NOMO-1 treated with DMSO at 0.1 percent for 48 hours (cell line): ENCODE data around the gene CALN1.
A peak's percentile ranks its signal among the peaks of the same experiment; 100 is the strongest.
"Not testable (repeated sequence)": the region's sequence is repeated elsewhere in the genome, so short reads cannot be mapped to it uniquely, and the experiment has no call there.

Experiments used
- DNase-seq: peaks from one replicate; lab custom pipeline; 2025; ENCODE audit not compliant: unreplicated experiment; lab: John Stamatoyannopoulos, UW

The CALN1 gene

DNA sequence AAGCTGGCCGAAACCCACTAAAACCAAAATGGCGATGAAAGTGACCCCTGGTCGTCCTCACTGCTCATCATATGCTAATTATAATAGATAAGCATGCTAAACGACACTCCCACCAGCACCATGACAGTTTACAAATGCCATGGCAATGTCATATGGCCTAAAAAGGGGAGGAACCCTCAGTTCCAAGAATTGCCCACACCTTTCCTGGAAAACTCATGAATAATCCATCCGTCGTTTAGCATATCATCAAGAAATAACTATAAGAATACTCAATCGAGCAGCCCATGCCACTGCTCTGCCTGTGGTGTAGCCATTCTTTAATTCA lies 422.0 kb downstream of the CALN1 start:
- no peak for DNase-seq

DNA sequence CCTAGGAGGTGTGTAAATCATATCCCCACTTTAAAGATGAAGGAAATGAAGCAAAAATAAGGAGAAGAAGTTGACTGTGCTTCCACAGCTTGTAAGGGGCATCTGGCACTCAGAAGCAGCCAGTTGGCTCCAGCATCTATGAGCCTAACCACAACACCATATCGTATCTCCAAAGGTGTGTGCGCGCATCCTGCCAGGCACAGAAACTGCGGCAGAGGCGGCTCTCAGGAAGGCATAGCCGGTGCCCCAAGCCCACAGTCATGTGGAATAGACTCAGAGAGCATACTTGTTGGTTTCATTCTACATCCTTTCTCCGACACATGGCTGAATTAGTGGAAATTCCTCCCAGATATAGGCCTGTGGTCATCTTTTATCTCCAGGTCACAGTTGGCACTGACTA lies 423.9 kb downstream of the CALN1 start:
- DNase-seq, result no peak

- DNase-seq, result no peak
Measured at GRCh38 chr7:71987200-71987767, 424.9 kb downstream of the CALN1 start.

GRCh38 chr7:71984348-71984747 lies 427.8 kb downstream of the CALN1 start:
- DNase-seq, result no peak

DNA sequence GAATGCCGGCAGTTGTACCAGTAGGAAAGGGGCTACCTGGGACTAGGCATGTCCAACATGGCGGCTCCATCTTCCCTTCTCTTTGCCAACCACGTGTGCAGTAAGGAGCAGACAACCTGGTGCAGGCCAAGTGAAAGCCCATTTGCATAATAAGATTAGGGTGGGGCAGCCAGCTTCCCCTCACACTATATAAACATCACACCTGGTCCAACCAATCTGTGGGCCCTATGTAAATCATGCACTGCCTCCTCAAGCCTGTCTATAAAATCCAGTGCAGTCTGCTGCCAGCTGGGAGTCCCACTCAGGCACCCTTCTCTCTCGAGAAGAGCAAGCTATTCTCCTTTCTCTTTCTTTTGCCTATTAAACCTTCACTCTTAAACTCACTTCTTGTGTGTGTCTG lies 429.3 kb downstream of the CALN1 start:
- DNase-seq, result no peak

DNA sequence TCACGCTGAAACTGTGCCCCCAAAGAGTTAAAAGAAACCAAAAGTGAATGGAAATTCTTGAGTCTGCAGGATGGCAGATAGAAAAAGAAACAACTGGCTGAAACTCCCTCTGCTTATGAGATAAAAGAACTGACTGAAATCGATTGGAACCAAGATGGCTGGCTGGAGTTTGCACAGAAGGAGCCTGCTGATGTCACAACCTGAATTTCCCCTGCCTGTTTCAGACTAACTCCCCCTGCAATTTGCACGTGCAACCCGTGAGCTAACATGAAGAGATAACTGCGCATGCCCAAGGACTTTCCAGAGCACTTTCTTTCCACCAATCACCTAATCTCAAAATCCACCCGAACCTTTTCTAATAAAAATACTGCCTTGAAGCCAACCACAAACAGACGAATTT lies 435.5 kb downstream of the CALN1 start:
- no peak for DNase-seq

DNA sequence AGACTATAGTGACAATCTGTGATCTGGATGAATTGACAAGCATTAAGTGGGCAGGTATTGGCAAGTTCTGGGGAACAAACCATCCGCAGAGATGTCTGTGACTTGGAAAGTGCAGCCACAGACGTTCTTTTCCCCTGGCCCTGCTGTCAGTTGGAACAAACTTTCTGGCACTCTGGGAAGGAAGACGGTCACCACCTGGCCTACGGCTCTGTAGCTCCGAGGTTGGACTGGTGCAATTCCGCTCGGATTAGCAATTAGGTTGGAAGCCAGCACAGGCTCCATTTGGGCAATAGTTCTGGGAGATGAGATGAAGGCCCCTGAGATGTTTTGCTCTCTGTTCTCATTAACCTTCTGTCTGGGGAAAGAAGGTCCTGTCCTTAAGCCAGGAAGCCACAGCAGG lies 437.5 kb downstream of the CALN1 start:
- no peak for DNase-seq

DNA sequence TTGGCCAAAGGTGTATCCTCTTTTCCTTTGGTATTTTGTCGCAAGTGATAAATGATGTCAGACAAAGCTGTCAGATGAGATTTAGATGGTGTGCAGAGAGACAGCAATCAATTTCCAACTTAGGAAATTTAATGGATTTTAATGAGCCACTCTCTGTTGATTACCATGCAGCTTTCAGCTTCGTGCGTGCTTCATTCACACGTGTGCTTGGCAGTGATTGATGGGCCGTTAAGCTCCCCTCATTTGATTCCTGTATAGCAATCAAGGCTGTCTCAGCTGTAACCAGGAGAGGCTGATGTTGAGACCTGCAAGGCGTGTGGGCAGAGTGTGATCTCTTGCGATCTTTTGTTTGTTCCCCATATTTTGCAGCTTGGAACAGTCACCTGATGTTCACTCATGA lies 439.6 kb downstream of the CALN1 start:
- no peak for DNase-seq

- DNase-seq, result no peak
Measured at GRCh38 chr7:71970725-71971124, 441.4 kb downstream of the CALN1 start.

GRCh38 chr7:71962636-71963035 lies 449.5 kb downstream of the CALN1 start:
- no peak for DNase-seq

DNA sequence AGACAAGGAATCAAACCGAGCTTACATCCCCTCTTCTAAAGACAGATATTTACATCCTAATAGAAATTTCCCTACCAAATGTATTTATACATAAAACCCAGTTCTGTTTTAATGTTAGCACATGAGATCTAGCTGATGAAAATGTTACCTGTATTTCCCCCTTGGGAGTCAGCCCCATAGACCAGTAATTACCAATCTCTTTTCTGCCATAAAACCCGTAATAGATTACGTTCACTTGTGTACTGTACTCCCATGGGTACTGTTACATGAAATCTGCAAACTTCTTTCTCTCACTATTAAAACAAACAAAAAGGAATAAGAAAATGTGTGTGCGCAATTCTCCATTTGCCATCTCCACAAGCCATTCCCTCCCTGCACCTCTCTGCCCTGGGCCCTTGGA lies 450.9 kb downstream of the CALN1 start:
- DNase-seq, result no peak

DNA sequence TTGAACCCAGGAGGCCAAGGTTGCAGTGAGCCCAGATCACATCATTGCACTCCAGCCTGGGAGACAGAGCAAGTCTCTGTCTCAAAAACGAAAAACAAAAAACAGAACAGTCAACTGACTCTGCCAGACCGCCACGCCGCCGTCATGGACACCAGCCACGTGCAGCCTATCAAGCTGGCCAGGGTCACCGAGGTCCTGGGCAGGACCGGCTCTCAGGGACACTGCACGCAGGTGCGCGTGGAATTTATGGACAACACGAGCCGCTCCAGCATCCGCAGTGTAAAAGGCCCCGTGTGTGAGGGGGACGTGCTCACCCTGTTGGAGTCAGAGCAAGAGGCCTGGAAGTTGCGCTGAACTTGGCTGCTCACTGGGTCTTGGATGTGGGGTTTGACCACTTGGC lies 470.0 kb downstream of the CALN1 start:
- no peak for DNase-seq

DNA sequence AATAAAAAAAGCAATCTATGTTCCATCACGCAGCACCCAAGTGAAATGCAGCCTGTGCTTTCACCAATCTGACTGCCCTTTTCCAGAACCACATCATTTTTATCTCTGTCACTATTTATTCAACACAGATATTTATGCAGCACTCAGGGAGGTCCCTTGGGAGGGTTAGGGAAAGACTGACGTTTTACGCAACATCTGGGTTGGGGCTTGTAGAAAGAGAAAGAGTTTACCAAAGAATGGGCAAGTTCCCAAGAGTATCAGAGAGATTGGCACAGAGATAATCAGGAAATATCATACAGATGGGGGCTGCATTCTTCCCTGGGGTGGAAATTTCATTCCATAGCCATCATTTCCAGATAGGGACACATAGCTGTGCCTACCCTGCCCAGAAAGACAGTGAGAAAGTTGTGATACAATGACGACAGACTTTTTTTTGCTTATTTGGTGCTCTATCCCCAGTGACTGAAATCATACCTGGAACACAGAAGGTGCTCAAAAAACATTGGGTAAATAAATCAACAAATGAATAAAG lies 474.2 kb downstream of the CALN1 start:
- DNase-seq, result no peak

- no peak for DNase-seq
Measured at GRCh38 chr7:71935674-71936073, 476.5 kb downstream of the CALN1 start.

DNA sequence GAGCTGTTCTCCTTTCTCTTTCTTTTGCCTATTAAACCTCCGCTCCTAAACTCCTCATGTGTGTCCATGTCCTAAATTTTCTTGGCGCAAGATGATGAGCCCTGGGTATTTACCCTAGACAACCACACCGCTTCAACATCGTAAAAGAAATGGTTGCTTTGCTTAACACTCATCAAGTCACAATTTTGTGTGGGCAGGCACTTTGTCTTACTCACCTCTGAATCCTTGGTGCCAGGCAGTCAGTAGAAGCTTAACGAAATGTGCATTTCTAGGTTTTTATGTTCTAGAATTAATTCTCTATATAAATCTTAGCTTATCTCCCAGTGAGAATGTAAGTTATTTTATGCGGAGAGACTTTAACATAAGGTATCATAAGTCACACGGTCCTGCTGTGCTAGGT lies 478.7 kb downstream of the CALN1 start:
- no peak for DNase-seq

DNA sequence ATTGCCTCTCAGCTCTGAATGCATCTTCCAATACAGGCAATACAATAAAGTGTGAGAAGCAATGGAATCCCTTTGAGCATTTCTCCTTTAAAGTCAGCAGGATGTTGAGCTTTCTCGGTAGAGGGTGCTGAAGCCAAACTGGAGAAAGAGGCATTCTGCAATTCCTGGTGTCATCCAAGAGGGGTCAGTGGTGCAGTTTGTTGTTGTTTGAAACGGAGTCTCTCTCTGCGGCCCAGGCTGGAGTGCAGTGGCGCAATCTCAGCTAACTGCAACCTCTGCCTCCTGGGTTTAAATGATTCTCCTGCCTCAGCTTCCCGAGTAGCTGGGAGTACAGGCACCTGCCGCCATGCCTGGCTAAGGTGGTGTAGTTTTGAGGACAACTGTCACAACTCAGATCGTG lies 486.5 kb downstream of the CALN1 start:
- DNase-seq, result peak; percentile 51

- not testable (repeated sequence) for DNase-seq
Measured at GRCh38 chr7:71914204-71914603, 497.9 kb downstream of the CALN1 start.

DNA sequence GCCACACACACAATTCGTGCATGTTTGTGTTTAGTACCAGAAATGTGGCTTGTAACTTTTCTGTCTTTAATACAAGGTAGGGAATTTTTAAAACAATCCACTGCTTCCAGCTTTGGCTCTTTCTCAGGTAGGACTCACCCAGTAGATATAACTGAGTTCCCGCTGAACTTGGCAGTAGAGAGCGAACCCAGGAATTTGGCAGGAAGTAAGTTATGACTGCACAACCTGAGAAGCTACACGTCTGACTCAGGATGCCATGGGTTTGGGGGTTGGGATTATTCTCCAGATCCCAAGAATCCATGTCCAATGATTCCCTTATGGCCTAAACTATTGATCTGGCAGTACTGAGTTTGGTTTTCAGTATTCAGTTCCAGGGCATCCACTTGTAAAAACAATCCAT lies 499.7 kb downstream of the CALN1 start:
- DNase-seq, result no peak

DNA sequence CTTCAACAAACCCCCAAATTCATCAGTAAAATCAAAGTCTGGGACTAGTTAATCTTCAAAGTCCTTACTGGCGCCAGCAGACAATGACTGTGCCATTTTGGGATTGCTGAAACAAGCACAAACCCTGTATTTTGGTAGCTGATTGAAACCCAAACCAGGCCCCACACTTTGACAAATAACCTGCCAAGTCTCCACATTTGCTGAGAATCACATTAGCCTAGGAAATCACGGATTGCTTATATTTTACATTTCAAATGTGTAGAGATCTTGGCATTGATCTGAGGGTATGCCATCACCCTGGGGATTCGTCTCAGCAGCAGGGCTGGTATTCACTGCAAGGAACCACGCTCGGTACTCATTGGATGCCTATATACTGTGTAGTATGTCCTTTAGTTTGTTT lies 501.1 kb downstream of the CALN1 start:
- no peak for DNase-seq

DNA sequence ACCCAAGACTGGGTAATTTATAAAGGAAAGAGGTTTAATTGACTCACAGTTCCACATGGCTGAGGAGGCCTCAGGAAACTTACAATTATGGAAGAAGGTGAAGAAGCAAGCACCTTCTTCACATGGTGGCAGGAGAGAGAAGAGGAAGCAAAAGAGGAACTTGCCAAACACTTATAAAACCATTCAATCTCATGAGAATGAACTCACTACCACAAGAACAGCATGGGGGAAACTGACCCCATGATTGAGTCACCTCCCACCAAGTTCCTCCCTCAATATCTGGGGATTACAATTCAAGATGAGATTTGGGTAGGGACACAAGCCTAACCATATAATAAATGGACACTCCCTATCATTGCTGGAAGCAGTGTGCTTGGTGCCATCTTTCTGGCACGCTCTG lies 506.3 kb downstream of the CALN1 start:
- DNase-seq, result no peak

- DNase-seq, result no peak
Measured at GRCh38 chr7:71904484-71904883, 507.7 kb downstream of the CALN1 start.

- DNase-seq, result no peak
Measured at GRCh38 chr7:71900556-71900955, 511.6 kb downstream of the CALN1 start.

DNA sequence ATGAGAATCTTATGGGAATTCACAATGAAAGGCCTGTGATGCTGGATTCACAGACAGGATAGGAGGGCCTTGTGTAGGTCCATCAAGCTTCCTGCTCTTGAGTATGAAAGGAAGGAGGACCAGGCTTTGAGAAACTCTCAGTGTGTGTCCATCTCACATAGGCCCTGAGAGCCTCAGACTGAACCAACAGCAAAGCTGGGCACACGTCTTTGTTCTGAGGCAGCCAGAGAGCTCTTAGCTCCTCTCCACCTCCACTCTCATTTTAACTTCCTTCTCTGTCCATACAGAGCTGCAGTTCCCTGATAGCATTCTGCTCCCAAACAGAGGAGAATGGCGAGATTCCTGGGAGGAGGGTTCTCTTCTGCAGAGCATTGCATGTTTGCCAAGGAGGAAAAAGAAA lies 515.6 kb downstream of the CALN1 start:
- DNase-seq, result no peak

- DNase-seq, result no peak
Measured at GRCh38 chr7:71886046-71886445, 526.1 kb downstream of the CALN1 start.
